ENCODE measurements around the gene MRPS6.

GRCh38 chr21:34076835-34077234, 3.5 kb downstream of the MRPS6 start:
- TF ChIP-seq POLR2A (IDR thresholded peaks at IDR 0.05; ENCODE audit: low read length) (no peak), GATA1 (IDR thresholded peaks at IDR 0.05; ENCODE audit: low read depth, low read length) (no peak)
